Endothelial cell (in vitro differentiated cells): ENCODE results near the gene LRCOL1. TPM values are rescaled to one million over a fixed set of nuclear protein-coding genes. Genes with fewer than 3 reads are reported as not detected.

ENCODE experiments used
- DNase-seq: peaks from one replicate; pipeline ENCODE4 v3.0.0; 2021; ENCODE audit warnings: low spot score
- H3K27ac Mint-ChIP-seq: one replicate; pipeline ENCODE4 v1.8.0; 2021; ENCODE audit warnings: mixed read lengths, inconsistent platforms; ENCODE audit not compliant: unreplicated experiment
- H3K27me3 Mint-ChIP-seq: one replicate; pipeline ENCODE4 v1.8.0; 2021; ENCODE audit warnings: mild to moderate bottlenecking, moderate library complexity, mixed read lengths, inconsistent platforms; ENCODE audit not compliant: unreplicated experiment
- H3K36me3 Mint-ChIP-seq: one replicate; pipeline ENCODE4 v1.8.0; 2021; ENCODE audit warnings: mild to moderate bottlenecking, low read depth, mixed read lengths, inconsistent platforms; ENCODE audit not compliant: unreplicated experiment
- H3K4me1 Mint-ChIP-seq: one replicate; pipeline ENCODE4 v1.8.0; 2021; ENCODE audit warnings: mild to moderate bottlenecking, mixed read lengths, inconsistent platforms; ENCODE audit not compliant: unreplicated experiment
- H3K4me3 Mint-ChIP-seq: one replicate; pipeline ENCODE4 v1.8.0; 2021; ENCODE audit warnings: mild to moderate bottlenecking, mixed read lengths, inconsistent platforms; ENCODE audit not compliant: unreplicated experiment
- H3K9me3 Mint-ChIP-seq: one replicate; pipeline ENCODE4 v1.8.0; 2021; ENCODE audit warnings: mixed read lengths, inconsistent platforms; ENCODE audit not compliant: unreplicated experiment
- CTCF ChIP-seq: fragments of 200-600 bp; sonication (generic); IDR thresholded peaks from one replicate; pipeline ENCODE4 v1.5.0; 2021; ENCODE audit warnings: antibody characterized with exemption; ENCODE audit not compliant: unreplicated experiment
- long read RNA-seq: library from polyadenylated mRNA; unstranded; transcript quantifications from one replicate; pipeline ENCODE4 v2.0.0, GENCODE V29; 2020; ENCODE audit not compliant: unreplicated experiment
- total RNA-seq: library from RNA; stranded (reverse); fragmentation: NEBNext Ultra II Directional; extraction: Animal tissue kit (Norgen Biotek cat#: 25700); gene quantifications from one replicate; pipeline ENCODE4 v1.2.1, GENCODE V29; 2021; ENCODE audit not compliant: unreplicated experiment

The LRCOL1 gene
- not detected for total RNA-seq
- long read RNA-seq, result 0 reads

- Mint-ChIP-seq H3K4me1 (peaks cover 6% of the 10 kb centered on the region), H3K9me3 (no peaks in the 10 kb centered on the region), H3K36me3 (no peaks in the 10 kb centered on the region), H3K4me3 (no peak within 1 kb of the TSS), H3K27ac (no peak within 1 kb of the TSS), H3K27me3 (peaks cover 25% of the 10 kb centered on the region)
- no peak for TF ChIP-seq CTCF
- DNase-seq, result no peak
These were observed at the start of gene LRCOL1 for GRCh38 chr12:132610051-132610759. TSS of gene LRCOL1 (minus strand) at chr12:132610582. CDS start at chr12:132606251, 4,331 bp downstream.

GRCh38 chr12:132660052-132660451 is 49.7 kb upstream of the LRCOL1 start:
- peaks cover 54% of the 10 kb centered on the region for H3K36me3 Mint-ChIP-seq
- H3K4me3 Mint-ChIP-seq, result peak overlapping the region; percentile 71
- no peak for DNase-seq
- TF ChIP-seq CTCF, result no peak
- H3K27me3 Mint-ChIP-seq, result peaks cover 13% of the 10 kb centered on the region
- peaks cover 71% of the 10 kb centered on the region for H3K4me1 Mint-ChIP-seq
- peak overlapping the region; percentile 95 for H3K27ac Mint-ChIP-seq
- H3K9me3 Mint-ChIP-seq, result no peaks in the 10 kb centered on the region

GRCh38 chr12:132659146-132659545 is 48.8 kb upstream of the LRCOL1 start:
- H3K27me3 Mint-ChIP-seq, result peaks cover 12% of the 10 kb centered on the region
- no peak for DNase-seq
- peaks cover 54% of the 10 kb centered on the region for H3K36me3 Mint-ChIP-seq
- peak overlapping the region; percentile 48 for H3K27ac Mint-ChIP-seq
- TF ChIP-seq CTCF, result no peak
- no peak overlapping the region for H3K4me3 Mint-ChIP-seq
- peaks cover 63% of the 10 kb centered on the region for H3K4me1 Mint-ChIP-seq
- no peaks in the 10 kb centered on the region for H3K9me3 Mint-ChIP-seq

- DNase-seq, result no peak
- H3K9me3 Mint-ChIP-seq, result no peaks in the 10 kb centered on the region
- peak overlapping the region; percentile 87 for H3K27ac Mint-ChIP-seq
- peaks cover 8% of the 10 kb centered on the region for H3K27me3 Mint-ChIP-seq
- peaks cover 52% of the 10 kb centered on the region for H3K36me3 Mint-ChIP-seq
- H3K4me1 Mint-ChIP-seq, result peaks cover 55% of the 10 kb centered on the region
- peak overlapping the region; percentile 58 for H3K4me3 Mint-ChIP-seq
- no peak for TF ChIP-seq CTCF
These were observed 47.9 kb upstream of the LRCOL1 start for GRCh38 chr12:132658149-132658894.
